Measurements from ENCODE around the gene CEMIP2. TPM values are rescaled to one million over a fixed set of nuclear protein-coding genes. Genes with fewer than 3 reads are reported as not detected.

Gene CEMIP2
- total and polyA plus RNA-seq, 12 donors: 4.7 to 34.9 (median 9.6) TPM

DNA sequence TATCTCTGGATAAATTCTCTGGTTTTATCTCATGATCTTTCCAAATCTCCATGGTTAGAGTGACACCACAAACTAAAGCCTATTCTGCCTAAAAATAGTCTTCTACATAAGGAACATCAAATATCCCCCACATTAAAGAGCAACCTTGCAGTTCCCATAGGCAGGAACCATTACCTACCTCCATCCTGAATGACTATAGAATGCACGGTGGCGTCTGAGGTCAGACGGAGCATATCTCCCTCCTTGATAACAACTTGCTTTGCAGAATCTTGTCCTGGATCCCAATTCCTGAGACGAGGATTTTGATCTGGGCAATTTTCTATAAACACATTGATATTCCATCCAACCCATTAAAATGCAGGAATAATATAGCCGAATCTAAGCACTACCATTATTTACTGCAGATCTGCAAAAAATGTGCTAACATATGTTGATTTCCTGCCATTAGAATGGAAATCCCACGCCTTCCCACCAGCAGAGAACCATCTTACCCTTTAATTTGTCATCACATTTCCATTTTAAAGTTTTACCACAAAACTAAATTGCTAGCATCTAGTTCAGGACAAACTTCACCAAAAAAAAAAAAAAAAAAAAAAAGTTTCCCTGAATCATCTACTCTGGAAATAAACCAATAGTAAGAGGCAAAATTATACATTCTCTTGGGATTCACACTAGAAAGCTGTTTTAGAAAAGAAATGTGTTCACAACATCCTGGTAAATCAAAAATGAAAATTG lies 22.1 kb downstream of the CEMIP2 start:
- intact Hi-C loops (cut with DNase I): no loop called here
- H3K36me3 ChIP-seq: peaks cover 0 to 85% (median 4%) of the 10 kb centered on the region in 9 donors
- DNase-seq (no peak), ATAC-seq (no peak)
- H3K9me3 ChIP-seq: no peaks in the 10 kb centered on the region
- no peaks in the 10 kb centered on the region for H3K27me3 ChIP-seq
- TF ChIP-seq, protein P1, sequence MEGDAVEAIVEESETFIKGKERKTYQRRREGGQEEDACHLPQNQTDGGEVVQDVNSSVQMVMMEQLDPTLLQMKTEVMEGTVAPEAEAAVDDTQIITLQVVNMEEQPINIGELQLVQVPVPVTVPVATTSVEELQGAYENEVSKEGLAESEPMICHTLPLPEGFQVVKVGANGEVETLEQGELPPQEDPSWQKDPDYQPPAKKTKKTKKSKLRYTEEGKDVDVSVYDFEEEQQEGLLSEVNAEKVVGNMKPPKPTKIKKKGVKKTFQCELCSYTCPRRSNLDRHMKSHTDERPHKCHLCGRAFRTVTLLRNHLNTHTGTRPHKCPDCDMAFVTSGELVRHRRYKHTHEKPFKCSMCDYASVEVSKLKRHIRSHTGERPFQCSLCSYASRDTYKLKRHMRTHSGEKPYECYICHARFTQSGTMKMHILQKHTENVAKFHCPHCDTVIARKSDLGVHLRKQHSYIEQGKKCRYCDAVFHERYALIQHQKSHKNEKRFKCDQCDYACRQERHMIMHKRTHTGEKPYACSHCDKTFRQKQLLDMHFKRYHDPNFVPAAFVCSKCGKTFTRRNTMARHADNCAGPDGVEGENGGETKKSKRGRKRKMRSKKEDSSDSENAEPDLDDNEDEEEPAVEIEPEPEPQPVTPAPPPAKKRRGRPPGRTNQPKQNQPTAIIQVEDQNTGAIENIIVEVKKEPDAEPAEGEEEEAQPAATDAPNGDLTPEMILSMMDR (IDR thresholded peaks at IDR 0.05): no peak
- WGBS, 2 donors: 89 to 92% methylated on average over 6 of the region's 6 CpGs
- no peak overlapping the region for H3K4me3 ChIP-seq
- H3K27ac ChIP-seq: no peak overlapping the region
- H3K4me1 ChIP-seq: peaks cover 0 to 64% (median 0%) of the 10 kb centered on the region in 9 donors

- Histone ChIP-seq H3K36me3 (peaks cover 0 to 94% (median 4%) of the 10 kb centered on the region in 9 donors), H3K9me3 (no peaks in the 10 kb centered on the region), H3K27ac (no peak overlapping the region), H3K4me3 (no peak overlapping the region), H3K4me1 (peaks cover 0 to 64% (median 0%) of the 10 kb centered on the region in 9 donors), H3K27me3 (no peaks in the 10 kb centered on the region)
- TF ChIP-seq, protein P1 (IDR thresholded peaks at IDR 0.05): no peak
- intact Hi-C loops (cut with DNase I): no loop called here
- ATAC-seq: no peak
- WGBS, 2 donors: 97 to 98% methylated on average over 16 of the region's 16 CpGs
- no peak for DNase-seq
These were observed 23.4 kb downstream of the CEMIP2 start for GRCh38 chr9:71744754-71745521.

DNA sequence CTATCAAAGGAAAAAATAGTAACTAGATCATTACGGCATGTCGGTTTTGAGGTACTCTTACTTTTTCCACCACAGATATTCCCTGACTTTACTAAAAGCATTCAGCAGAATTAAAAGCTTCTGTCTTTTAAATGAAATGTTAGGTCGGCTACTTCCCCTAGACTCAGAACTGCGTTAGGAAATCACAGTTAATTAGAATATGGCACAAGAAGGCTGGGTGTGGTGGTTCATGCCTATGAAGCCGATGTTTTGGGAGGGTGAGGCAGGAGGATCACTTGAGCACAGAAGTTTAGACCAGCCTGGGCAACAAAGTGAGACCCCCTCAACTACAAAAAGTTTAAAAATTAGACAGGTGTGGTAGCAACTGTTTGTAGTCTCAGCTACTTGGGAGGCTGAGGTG lies 24.4 kb downstream of the CEMIP2 start:
- intact Hi-C loops (cut with DNase I): loop anchor here in 1 of 10 donors (2.0 kb wide), 1 partner anchor 13 kb away; no protein-coding TSS in a partner anchor
- WGBS, 2 donors: 93 to 94% methylated on average over 5 of the region's 5 CpGs
- H3K4me1 ChIP-seq: peaks cover 0 to 55% (median 0%) of the 10 kb centered on the region in 9 donors

DNA sequence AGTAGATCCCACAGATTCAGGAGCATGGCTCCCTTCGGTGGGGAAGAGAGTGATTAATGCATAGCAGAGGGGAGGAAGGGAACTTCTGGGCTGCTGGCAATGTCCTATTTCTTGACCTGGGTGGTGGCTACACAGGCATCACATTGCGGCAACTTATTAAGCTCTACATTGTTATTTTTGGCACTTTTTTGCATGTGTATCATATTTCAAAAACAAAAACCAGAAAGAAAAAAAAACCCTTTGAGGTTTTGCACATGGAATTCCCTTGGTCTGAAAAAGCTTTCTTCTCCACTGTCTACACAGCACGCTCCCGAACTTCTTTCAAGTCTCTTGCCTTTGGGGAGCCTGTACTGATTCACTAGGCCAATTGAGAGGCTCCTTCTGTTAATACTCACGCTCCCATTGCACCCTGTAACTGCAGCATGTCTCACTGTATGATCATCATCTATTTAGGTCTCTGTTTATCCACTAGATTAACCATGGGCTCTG lies 25.1 kb downstream of the CEMIP2 start:
- H3K4me3 ChIP-seq: no peak overlapping the region
- no peaks in the 10 kb centered on the region for H3K9me3 ChIP-seq
- H3K36me3 ChIP-seq: peaks cover 0 to 94% (median 4%) of the 10 kb centered on the region in 9 donors
- WGBS, 2 donors: 77 to 83% methylated on average over 5 of the region's 5 CpGs
- H3K27ac ChIP-seq: no peak overlapping the region
- TF ChIP-seq, protein P1 (IDR thresholded peaks at IDR 0.05): no peak
- peaks cover 0 to 49% (median 0%) of the 10 kb centered on the region in 9 donors for H3K4me1 ChIP-seq
- DNase-seq: no peak
- no peak for ATAC-seq
- H3K27me3 ChIP-seq: no peaks in the 10 kb centered on the region
- intact Hi-C loops (cut with DNase I): loop anchor here in 1 of 10 donors (2.0 kb wide), 1 partner anchor 14 kb away; no protein-coding TSS in a partner anchor

More for the DNA sequence above, 24.4 kb downstream of the CEMIP2 start:
- H3K36me3 ChIP-seq: peaks cover 0 to 94% (median 4%) of the 10 kb centered on the region in 9 donors
- TF ChIP-seq, protein P1 (IDR thresholded peaks at IDR 0.05): no peak
- ATAC-seq (no peak), DNase-seq (no peak)
- H3K4me3 ChIP-seq: no peak overlapping the region
- no peak overlapping the region for H3K27ac ChIP-seq
- H3K27me3 ChIP-seq: no peaks in the 10 kb centered on the region
- H3K9me3 ChIP-seq: no peaks in the 10 kb centered on the region
